Prostate gland (tissue), 2 donors: ENCODE measurements around the gene PTBP3.

Source experiments
- CTCF ChIP-seq, 4 experiments: fragments of 200-600 bp in 2 of 4; fragments of 450-650 bp in 2 of 4; sonication (generic) in 2 of 4; IDR thresholded peaks; 1 replicate in 3 of 4; 2 replicates in 1 of 4; pipeline ENCODE4 v1.5.1; 2016 to 2019; ENCODE audit warnings: antibody characterized with exemption in 4 of 4, mild to moderate bottlenecking in 2 of 4, moderate library complexity in 2 of 4
- POLR2A ChIP-seq: fragments of 450-650 bp; IDR thresholded peaks from one replicate; pipeline ENCODE4 v1.6.1; 2016; ENCODE audit warnings: antibody characterized with exemption, mild to moderate bottlenecking
- POLR2AphosphoS5 ChIP-seq: sonication (generic); formaldehyde crosslinking; IDR thresholded peaks from one replicate; pipeline ENCODE4 v1.6.1; 2017; ENCODE audit warnings: antibody characterized with exemption

- TF ChIP-seq POLR2AphosphoS5: no peak
- TF ChIP-seq CTCF (IDR thresholded peaks at IDR 0.05): no peak
- TF ChIP-seq POLR2A: no peak
Measured at GRCh38 chr9:112382501-112383364, 49.3 kb upstream of the PTBP3 start.
